Psoas muscle (tissue), 8 donors: ENCODE data around the gene RASA3. TPM values are rescaled to one million over a fixed set of nuclear protein-coding genes. Genes with fewer than 3 reads are reported as not detected.
A peak's percentile ranks its signal among the peaks of the same experiment; 100 is the strongest.

Source experiments
- ATAC-seq, 4 donors: fragments of 200-7000 bp; cut with Tn5 transposase; one replicate each; pipeline ENCODE4 v1.9.1; 2020; ENCODE audit warnings: moderate library complexity in 3 of 4, mild to moderate bottlenecking in 2 of 4
- DNase-seq, 2 donors: peaks; one replicate each; pipeline ENCODE4 v3.0.0-alpha.2; 2020
- H3K27ac ChIP-seq: fragments of 200-600 bp; one replicate; pipeline ENCODE4 v1.8.0; 2022
- H3K27me3 ChIP-seq, 3 donors: fragments of 200-600 bp in 1 of 3; one replicate each; pipeline versions ENCODE4 v1.6.1 to v1.8.0; 2013 to 2022; ENCODE audit warnings: low read length in 2 of 3, mild to moderate bottlenecking in 2 of 3, moderate library complexity in 1 of 3; ENCODE audit not compliant: insufficient read depth in 3 of 3
- H3K36me3 ChIP-seq, 2 donors: fragments of 200-600 bp in 1 of 2; one replicate each; pipeline versions ENCODE4 v1.6.1 to v1.8.0; 2013 to 2022; ENCODE audit warnings: low read depth in 1 of 2, mild to moderate bottlenecking in 1 of 2, moderate library complexity in 1 of 2; ENCODE audit not compliant: insufficient read depth in 1 of 2
- H3K4me1 ChIP-seq: fragments of 200-600 bp; one replicate; pipeline ENCODE4 v1.8.0; 2022
- H3K4me3 ChIP-seq: fragments of 200-600 bp; one replicate; pipeline ENCODE4 v1.8.0; 2022; ENCODE audit warnings: mild to moderate bottlenecking
- H3K9me3 ChIP-seq: fragments of 200-600 bp; one replicate; pipeline ENCODE4 v1.8.0; 2022
- WGBS, 3 donors: extraction: QIAGEN DNeasy Blood & Tissue Kit; methylation state at CpG; one replicate each; pipeline versions ENCODE4 v1.1.6 to v1.1.7; 2013; 5-methylcytosine and 5-hydroxymethylcytosine counted together
- intact Hi-C, 2 donors: fragments of 100-400 bp; cut with DNase I; formaldehyde crosslinking; loops; one replicate each; pipeline versions ENCODE4 v1.11.0 to v1.14.2; 2022
- polyA plus RNA-seq, 3 donors: library from polyadenylated mRNA; stranded (reverse); fragments of 200-250 nt; gene quantifications; one replicate each; pipeline ENCODE4 v1.2.3, GENCODE V29; 2013
- total RNA-seq, 4 donors: library from RNA; stranded (reverse); fragmentation: NEBNext Ultra II Directional in 2 of 4; extraction: Animal tissue kit (Norgen Biotek cat#: 25700) in 2 of 4; gene quantifications; one replicate each; pipeline versions ENCODE4 v1.2.1 to v1.2.4, GENCODE V29; 2021 to 2023
- TF ChIP-seq, protein P1 (sequence below): fragments of 200-600 bp; IDR thresholded peaks from one replicate; pipeline ENCODE4 v1.8.0; 2022; ENCODE audit warnings: antibody characterized with exemption
- donor health status: healthy with polysubstance abuse.
- donor health status: DM: no; HTN: no; CAD: no; lungs with moderate emphysema.
- donor health status: Bipolar disorder and iron deficiency.
- donor health status: healthy.
- donor health status: DM: yes; HTN: yes; CAD: no.
- donor health status: DM: no; HTN: no; CAD: no.
- donor health status: DM: no; HTN: no; CAD: no.
- donor health status: DM: yes; HTN: yes; CAD: no.

The RASA3 gene
- total and polyA plus RNA-seq, 7 donors: 4.8 to 24.4 (median 13.1) TPM

DNA sequence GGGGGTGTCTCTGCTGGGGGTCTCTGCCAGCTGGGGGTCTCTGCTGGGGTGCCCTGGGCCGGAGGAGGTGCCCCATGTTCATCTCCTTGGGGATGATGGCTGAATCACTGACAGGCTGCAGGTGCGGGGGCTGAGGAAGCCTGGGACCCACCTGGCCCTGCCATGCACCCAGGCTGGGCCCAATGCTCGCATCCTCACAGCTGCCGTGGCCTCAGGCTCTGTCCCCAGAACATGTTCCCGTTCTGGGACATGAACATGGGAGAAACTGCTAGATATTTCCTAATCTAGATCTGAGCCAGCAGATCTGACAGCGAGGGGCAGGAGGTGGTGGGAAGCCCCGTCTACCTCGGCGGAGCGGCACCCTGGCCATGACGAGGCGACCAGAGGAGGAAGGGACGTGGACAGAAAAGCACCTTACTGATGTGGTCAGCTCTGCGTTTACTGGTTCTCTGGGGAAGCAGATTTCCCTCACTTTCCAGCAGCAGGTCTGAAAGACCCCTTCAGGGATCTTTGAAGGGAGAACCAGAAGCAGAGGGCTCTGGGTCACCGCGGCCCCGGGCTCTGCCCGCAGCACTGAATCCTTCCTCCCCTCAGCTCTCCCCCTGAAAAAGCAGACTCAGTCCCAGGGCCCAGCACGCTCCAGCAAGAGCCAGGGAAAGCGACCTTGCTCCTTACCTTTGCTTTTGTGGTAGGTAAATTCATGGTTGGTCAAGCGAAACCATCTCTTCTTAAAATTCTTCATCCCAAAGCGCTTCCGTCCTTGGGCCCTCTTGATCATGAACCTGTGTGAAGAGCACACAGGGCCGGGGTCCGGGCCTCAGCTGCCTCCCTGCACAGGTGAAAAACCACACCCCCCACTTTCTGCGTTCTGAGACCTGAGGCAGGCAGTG, 132.0 kb downstream of the RASA3 start:
- Histone ChIP-seq H3K27me3 (no peaks in the 10 kb centered on the region), H3K27ac (no peak overlapping the region), H3K4me1 (no peaks in the 10 kb centered on the region), H3K9me3 (no peaks in the 10 kb centered on the region), H3K36me3 (peaks cover 0 to 36% of the 10 kb centered on the region in 2 donors), H3K4me3 (no peak overlapping the region)
- ATAC-seq: no peak
- WGBS, 3 donors: 95 to 96% (median 96%) methylated on average over 26 of the region's 26 CpGs
- intact Hi-C loops: no loop called here
- DNase-seq: peak in 1 of 2 donors; percentile 54
- TF ChIP-seq, protein P1, sequence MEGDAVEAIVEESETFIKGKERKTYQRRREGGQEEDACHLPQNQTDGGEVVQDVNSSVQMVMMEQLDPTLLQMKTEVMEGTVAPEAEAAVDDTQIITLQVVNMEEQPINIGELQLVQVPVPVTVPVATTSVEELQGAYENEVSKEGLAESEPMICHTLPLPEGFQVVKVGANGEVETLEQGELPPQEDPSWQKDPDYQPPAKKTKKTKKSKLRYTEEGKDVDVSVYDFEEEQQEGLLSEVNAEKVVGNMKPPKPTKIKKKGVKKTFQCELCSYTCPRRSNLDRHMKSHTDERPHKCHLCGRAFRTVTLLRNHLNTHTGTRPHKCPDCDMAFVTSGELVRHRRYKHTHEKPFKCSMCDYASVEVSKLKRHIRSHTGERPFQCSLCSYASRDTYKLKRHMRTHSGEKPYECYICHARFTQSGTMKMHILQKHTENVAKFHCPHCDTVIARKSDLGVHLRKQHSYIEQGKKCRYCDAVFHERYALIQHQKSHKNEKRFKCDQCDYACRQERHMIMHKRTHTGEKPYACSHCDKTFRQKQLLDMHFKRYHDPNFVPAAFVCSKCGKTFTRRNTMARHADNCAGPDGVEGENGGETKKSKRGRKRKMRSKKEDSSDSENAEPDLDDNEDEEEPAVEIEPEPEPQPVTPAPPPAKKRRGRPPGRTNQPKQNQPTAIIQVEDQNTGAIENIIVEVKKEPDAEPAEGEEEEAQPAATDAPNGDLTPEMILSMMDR: no peak

GRCh38 chr13:113999618-113999910, 132.9 kb downstream of the RASA3 start:
- TF ChIP-seq, protein P1: no peak
- intact Hi-C loops: no loop called here
- H3K4me3 ChIP-seq: no peak overlapping the region
- ATAC-seq (no peak), DNase-seq (peak in 1 of 2 donors; percentile 38)
- no peaks in the 10 kb centered on the region for H3K4me1 ChIP-seq
- no peaks in the 10 kb centered on the region for H3K27me3 ChIP-seq
- 77 to 81% (median 80%) methylated on average over 9 to 10 of the region's 10 CpGs for WGBS, 3 donors
- no peaks in the 10 kb centered on the region for H3K9me3 ChIP-seq
- peaks cover 0 to 41% of the 10 kb centered on the region in 2 donors for H3K36me3 ChIP-seq
- H3K27ac ChIP-seq: no peak overlapping the region

GRCh38 chr13:113998781-113999617, 133.4 kb downstream of the RASA3 start:
- intact Hi-C loops: no loop called here
- DNase-seq (peak in 1 of 2 donors; percentile 32), ATAC-seq (no peak)
- Histone ChIP-seq H3K4me1 (no peaks in the 10 kb centered on the region), H3K36me3 (peaks cover 0 to 45% of the 10 kb centered on the region in 2 donors), H3K27me3 (no peaks in the 10 kb centered on the region), H3K27ac (no peak overlapping the region), H3K9me3 (no peaks in the 10 kb centered on the region), H3K4me3 (no peak overlapping the region)
- 77 to 85% (median 79%) methylated on average over 38 to 42 of the region's 42 CpGs for WGBS, 3 donors
- TF ChIP-seq, protein P1: no peak

- Histone ChIP-seq H3K27ac (no peak overlapping the region), H3K9me3 (no peaks in the 10 kb centered on the region), H3K27me3 (no peaks in the 10 kb centered on the region), H3K4me3 (no peak overlapping the region), H3K4me1 (no peaks in the 10 kb centered on the region), H3K36me3 (peaks cover 0 to 48% of the 10 kb centered on the region in 2 donors)
- TF ChIP-seq, protein P1: no peak
- DNase-seq: peak; percentile 73 to 77
- intact Hi-C loops: no loop called here
- ATAC-seq: peak; percentile 29 to 71 (median 47)
- 56 to 67% (median 59%) methylated on average over 28 to 29 of the region's 29 CpGs for WGBS, 3 donors
Observed at GRCh38 chr13:113997845-113998751, 134.3 kb downstream of the RASA3 start.
